ENCODE measurements around the gene SHISAL1.

SHISAL1 gene

DNA sequence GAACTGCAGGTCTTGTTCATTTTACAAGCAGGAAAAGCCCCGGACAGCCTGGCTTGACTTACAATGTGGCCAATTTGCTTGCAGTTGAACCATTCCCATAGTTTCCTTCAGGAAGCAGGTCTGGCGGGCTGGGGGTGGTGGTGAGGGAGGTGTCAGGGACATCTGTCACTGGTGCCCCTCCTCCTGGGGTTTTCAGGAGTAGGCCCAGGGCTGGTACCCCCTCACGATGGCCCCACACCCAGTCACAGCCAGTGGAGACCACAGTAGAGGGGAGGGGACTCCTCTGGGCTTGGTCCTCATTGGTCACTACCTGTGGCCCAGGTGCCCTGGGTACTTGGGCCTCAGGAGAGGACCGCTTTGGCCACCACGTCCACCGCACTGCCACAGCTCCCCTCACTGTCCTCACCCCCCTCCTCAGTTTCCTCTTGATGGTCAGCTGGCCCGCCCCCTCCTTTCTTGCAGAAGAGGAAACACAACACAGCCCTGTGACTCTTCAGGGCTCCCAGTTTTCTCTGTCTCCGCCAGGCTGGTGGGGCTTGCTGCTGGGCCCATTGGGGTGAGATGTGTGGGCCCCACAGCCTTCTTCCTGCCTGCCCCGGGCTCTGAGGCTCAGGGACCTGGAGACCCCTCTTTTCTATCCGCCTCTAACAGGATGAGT lies 39.8 kb upstream of the SHISAL1 start:
- Histone ChIP-seq H3K4me1 (ENCODE audit: insufficient read depth, low read length) (peaks cover 15% of the 10 kb centered on the region; the same call in 1 of the 2 replicates), H3K27me3 (ENCODE audit: insufficient read depth, low read length) (no peaks in the 10 kb centered on the region), H3K4me3 (ENCODE audit: low read length) (no peak overlapping the region), H3K36me3 (ENCODE audit: insufficient read depth, low read depth, low read length) (no peaks in the 10 kb centered on the region), H3K27ac (ENCODE audit: low read length) (no peak overlapping the region), H3K9ac (ENCODE audit: low read depth, low read length) (no peak overlapping the region), H3K9me3 (ENCODE audit: insufficient read depth, low read depth, low read length) (no peaks in the 10 kb centered on the region)

DNA sequence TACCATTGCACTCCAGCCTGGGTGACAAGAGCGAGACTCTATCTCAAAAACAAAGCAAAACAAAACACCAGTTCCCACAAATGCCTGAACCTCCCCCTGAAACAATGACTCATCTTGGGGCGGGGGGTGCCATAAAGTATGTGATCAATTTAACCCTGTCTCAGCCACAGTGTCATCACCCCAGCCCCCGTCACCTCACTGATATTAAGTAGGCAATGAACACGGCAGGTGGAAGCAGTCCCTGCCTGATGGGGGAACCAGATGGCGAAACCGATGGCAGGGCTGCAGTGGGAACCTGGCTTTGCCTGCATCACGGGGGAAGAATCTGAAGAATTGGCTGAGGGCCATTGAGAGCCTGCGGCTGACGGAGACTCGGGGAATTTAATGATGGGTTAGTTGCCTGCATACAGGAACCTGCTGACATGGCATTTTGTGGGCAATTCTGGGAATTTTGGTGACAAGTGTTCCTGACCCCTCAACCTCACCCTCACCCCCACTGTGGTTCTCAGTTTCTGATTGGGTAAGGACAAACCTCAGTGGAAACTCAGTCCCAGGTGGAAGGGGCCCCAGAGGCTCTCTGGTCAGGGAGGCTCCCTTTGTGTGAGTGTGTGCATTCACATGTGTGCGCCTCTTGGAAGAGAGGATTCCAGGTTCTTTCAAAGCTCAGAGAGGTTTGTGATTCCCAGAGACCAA lies 39.1 kb upstream of the SHISAL1 start:
- Histone ChIP-seq H3K9me3 (ENCODE audit: insufficient read depth, low read depth, low read length) (no peaks in the 10 kb centered on the region), H3K27me3 (ENCODE audit: insufficient read depth, low read length) (no peaks in the 10 kb centered on the region), H3K9ac (ENCODE audit: low read depth, low read length) (no peak overlapping the region), H3K36me3 (ENCODE audit: insufficient read depth, low read depth, low read length) (no peaks in the 10 kb centered on the region), H3K4me1 (ENCODE audit: insufficient read depth, low read length) (peaks cover 15% of the 10 kb centered on the region; the same call in 1 of the 2 replicates), H3K4me3 (ENCODE audit: low read length) (no peak overlapping the region), H3K27ac (ENCODE audit: low read length) (no peak overlapping the region)

DNA sequence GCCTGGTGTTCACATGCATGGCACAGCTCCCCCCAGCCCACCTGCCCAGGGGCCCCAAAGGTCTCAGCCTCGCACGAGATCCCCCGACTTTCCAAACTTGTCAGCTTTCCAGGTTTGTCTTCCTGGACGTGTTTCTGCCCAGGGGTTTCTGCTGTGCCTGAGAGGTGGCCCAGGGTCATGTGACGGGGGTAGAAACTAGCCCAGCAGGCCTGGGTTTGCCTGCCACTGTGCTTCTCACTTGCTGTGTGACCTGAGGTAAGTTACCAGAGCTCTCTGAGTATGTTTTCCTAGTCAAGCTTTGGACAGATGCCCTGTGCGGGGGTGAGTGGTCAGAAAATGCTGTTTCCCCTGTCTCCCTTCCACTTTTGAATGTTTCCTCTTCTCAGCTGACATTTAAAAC lies 38.3 kb upstream of the SHISAL1 start:
- no peaks in the 10 kb centered on the region for H3K36me3 ChIP-seq (ENCODE audit: insufficient read depth, low read depth, low read length)
- H3K4me1 ChIP-seq (ENCODE audit: insufficient read depth, low read length), result peaks cover 15% of the 10 kb centered on the region; the same call in 1 of the 2 replicates
- no peaks in the 10 kb centered on the region for H3K27me3 ChIP-seq (ENCODE audit: insufficient read depth, low read length)
- H3K27ac ChIP-seq (ENCODE audit: low read length), result no peak overlapping the region
- no peak overlapping the region for H3K9ac ChIP-seq (ENCODE audit: low read depth, low read length)
- no peak overlapping the region for H3K4me3 ChIP-seq (ENCODE audit: low read length)
- H3K9me3 ChIP-seq (ENCODE audit: insufficient read depth, low read depth, low read length), result no peaks in the 10 kb centered on the region

DNA sequence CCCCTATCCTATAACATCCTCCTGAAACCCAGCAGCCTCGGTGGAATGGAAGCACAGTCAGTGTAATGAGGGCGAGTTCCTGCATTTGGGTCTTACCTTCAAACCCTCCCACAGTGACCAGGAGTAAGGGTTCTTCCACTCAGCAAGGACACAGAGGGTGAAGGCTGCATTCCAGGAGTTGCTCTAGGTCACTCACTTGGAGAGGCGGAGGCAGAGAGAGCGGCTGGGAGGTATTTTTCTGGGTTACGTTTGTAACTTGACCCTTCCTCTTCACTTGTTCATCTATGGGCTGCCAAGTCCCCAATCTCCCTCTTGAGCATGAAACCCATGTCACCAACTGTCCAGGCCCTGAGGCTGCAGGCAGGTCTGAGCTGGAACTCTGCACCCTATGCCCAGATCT lies 36.8 kb upstream of the SHISAL1 start:
- H3K9ac ChIP-seq (ENCODE audit: low read depth, low read length), result no peak overlapping the region
- H3K27ac ChIP-seq (ENCODE audit: low read length), result no peak overlapping the region
- H3K27me3 ChIP-seq (ENCODE audit: insufficient read depth, low read length), result no peaks in the 10 kb centered on the region
- H3K9me3 ChIP-seq (ENCODE audit: insufficient read depth, low read depth, low read length), result no peaks in the 10 kb centered on the region
- H3K4me3 ChIP-seq (ENCODE audit: low read length), result no peak overlapping the region
- no peaks in the 10 kb centered on the region for H3K36me3 ChIP-seq (ENCODE audit: insufficient read depth, low read depth, low read length)
- peaks cover 15% of the 10 kb centered on the region; the same call in 1 of the 2 replicates for H3K4me1 ChIP-seq (ENCODE audit: insufficient read depth, low read length)

DNA sequence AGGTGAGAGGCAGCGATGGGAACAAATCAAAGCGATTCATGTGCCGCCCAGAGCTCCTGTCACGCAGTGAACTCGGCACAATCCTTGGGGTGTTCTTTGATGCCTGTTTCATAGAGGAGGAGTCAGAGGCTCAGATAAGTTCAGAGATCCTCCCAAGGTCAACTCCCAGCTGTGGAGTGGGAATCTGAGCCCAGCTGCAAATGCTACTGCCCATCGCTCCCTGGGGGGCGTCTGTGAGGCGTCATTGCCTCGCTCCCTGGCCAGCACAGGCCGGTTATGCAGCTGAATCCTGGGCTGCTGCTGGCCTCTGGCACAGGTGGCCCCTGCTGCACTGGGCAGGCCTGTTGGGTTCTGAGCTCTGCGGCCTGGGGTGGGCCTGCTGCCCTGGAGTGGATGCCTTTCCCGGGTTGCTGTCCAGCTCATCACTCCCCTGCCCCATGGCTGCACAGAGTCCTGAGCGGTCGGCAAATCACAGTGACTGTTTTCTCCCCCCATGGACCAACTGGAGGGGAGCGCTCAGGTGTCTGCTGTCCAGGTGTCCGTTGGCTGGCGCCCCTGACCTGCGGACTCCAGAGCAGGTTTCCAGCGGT lies 36.3 kb upstream of the SHISAL1 start:
- no peaks in the 10 kb centered on the region for H3K9me3 ChIP-seq (ENCODE audit: insufficient read depth, low read depth, low read length)
- H3K27ac ChIP-seq (ENCODE audit: low read length), result no peak overlapping the region
- no peak overlapping the region for H3K9ac ChIP-seq (ENCODE audit: low read depth, low read length)
- H3K27me3 ChIP-seq (ENCODE audit: insufficient read depth, low read length), result no peaks in the 10 kb centered on the region
- no peaks in the 10 kb centered on the region for H3K36me3 ChIP-seq (ENCODE audit: insufficient read depth, low read depth, low read length)
- H3K4me1 ChIP-seq (ENCODE audit: insufficient read depth, low read length), result peaks cover 15% of the 10 kb centered on the region; the same call in 1 of the 2 replicates
- no peak overlapping the region for H3K4me3 ChIP-seq (ENCODE audit: low read length)

DNA sequence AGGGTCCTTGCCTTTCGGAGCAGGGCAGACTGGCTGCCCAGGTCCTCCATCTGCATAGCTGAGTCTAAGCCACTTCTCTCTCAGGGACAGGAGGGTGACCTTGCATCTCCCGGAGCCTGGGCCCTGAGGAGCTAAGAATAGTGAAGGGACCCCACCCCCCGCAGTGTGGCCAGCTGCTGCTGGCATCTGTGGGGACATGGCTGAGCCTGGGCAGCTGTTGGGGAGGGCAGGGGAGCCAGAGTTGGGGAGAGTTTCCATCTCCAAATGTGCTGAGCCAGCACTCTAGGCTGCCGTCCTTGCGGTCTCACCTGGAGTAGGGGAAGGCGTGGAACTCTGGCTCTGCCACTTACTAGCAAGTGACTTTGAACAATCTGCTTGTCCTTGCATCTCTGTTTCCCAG lies 34.8 kb upstream of the SHISAL1 start:
- no peaks in the 10 kb centered on the region for H3K27me3 ChIP-seq (ENCODE audit: insufficient read depth, low read length)
- no peak overlapping the region for H3K27ac ChIP-seq (ENCODE audit: low read length)
- peaks cover 9% of the 10 kb centered on the region; the same call in 1 of the 2 replicates for H3K4me1 ChIP-seq (ENCODE audit: insufficient read depth, low read length)
- H3K36me3 ChIP-seq (ENCODE audit: insufficient read depth, low read depth, low read length), result no peaks in the 10 kb centered on the region
- no peak overlapping the region for H3K4me3 ChIP-seq (ENCODE audit: low read length)
- H3K9ac ChIP-seq (ENCODE audit: low read depth, low read length), result no peak overlapping the region
- no peaks in the 10 kb centered on the region for H3K9me3 ChIP-seq (ENCODE audit: insufficient read depth, low read depth, low read length)

DNA sequence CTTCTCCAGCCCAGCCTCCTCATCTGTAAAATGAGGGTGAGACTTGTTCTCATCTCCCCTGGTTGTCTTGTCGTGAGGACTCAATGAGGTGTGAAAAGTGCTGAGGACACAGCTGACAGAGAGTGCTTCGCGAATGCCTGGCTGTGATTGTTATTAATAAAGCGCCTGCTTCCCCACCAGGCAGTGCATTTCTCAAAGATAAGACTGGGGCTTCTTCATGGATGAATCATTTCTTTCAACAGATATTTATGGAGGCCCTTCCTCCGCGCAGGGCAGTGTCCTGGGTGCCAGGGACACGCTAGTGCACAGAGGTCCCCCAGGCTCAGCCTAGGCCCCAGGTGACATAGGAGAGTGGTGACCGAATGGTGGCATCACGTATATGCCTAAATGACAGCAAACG lies 34.3 kb upstream of the SHISAL1 start:
- no peak overlapping the region for H3K4me3 ChIP-seq (ENCODE audit: low read length)
- no peaks in the 10 kb centered on the region for H3K9me3 ChIP-seq (ENCODE audit: insufficient read depth, low read depth, low read length)
- no peaks in the 10 kb centered on the region for H3K27me3 ChIP-seq (ENCODE audit: insufficient read depth, low read length)
- peaks cover 5% of the 10 kb centered on the region; the same call in 1 of the 2 replicates for H3K4me1 ChIP-seq (ENCODE audit: insufficient read depth, low read length)
- no peak overlapping the region for H3K9ac ChIP-seq (ENCODE audit: low read depth, low read length)
- H3K36me3 ChIP-seq (ENCODE audit: insufficient read depth, low read depth, low read length), result no peaks in the 10 kb centered on the region
- no peak overlapping the region for H3K27ac ChIP-seq (ENCODE audit: low read length)

DNA sequence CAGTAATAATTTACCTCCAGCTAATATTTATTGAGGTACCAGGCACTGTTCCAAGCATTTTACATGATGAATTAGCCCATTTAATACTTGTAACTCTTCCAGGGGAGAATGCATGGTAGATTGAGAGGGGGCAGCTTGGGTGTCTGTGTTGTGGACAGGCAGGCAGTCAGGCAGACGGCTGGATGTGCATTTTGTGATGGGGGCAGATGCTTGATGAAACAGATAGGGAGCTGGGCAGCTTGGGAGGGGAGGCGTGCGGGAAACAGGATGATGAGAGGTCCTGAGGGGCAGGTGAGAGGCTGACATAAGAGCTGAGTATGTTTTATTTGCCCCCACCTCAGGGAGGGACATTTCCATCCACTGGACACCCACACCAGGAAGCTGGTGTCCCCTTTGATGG lies 33.1 kb upstream of the SHISAL1 start:
- Histone ChIP-seq H3K27ac (ENCODE audit: low read length) (no peak overlapping the region), H3K27me3 (ENCODE audit: insufficient read depth, low read length) (no peaks in the 10 kb centered on the region), H3K36me3 (ENCODE audit: insufficient read depth, low read depth, low read length) (no peaks in the 10 kb centered on the region), H3K4me3 (ENCODE audit: low read length) (no peak overlapping the region), H3K4me1 (ENCODE audit: insufficient read depth, low read length) (0 out of 2 replicates have a peak, but pooled peaks cover 6% of the 10 kb centered on the region), H3K9ac (ENCODE audit: low read depth, low read length) (no peak overlapping the region), H3K9me3 (ENCODE audit: insufficient read depth, low read depth, low read length) (no peaks in the 10 kb centered on the region)

DNA sequence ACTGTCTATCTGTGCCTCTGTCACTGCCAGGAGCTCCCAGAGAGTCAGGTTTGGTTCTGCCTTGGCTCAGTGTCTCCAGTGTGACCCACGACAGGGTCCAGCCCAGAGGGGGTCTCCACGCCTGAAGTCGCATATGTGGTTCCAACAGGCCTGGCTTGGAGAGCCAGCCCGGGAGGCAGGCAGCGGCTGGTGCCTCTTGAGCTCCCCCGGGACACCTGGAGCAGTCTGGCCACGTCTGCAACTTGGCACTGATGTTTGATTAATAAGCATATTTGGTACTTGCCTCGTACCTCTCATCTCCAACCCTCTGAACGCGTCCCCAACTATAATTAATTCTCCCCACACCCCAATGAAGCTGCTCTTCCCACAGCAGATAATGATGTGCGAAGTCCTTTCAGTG lies 31.7 kb upstream of the SHISAL1 start:
- Histone ChIP-seq H3K9me3 (ENCODE audit: insufficient read depth, low read depth, low read length) (no peaks in the 10 kb centered on the region), H3K36me3 (ENCODE audit: insufficient read depth, low read depth, low read length) (no peaks in the 10 kb centered on the region), H3K27ac (ENCODE audit: low read length) (no peak overlapping the region), H3K27me3 (ENCODE audit: insufficient read depth, low read length) (no peaks in the 10 kb centered on the region), H3K4me1 (ENCODE audit: insufficient read depth, low read length) (0 out of 2 replicates have a peak, but pooled peaks cover 6% of the 10 kb centered on the region), H3K9ac (ENCODE audit: low read depth, low read length) (no peak overlapping the region), H3K4me3 (ENCODE audit: low read length) (no peak overlapping the region)

DNA sequence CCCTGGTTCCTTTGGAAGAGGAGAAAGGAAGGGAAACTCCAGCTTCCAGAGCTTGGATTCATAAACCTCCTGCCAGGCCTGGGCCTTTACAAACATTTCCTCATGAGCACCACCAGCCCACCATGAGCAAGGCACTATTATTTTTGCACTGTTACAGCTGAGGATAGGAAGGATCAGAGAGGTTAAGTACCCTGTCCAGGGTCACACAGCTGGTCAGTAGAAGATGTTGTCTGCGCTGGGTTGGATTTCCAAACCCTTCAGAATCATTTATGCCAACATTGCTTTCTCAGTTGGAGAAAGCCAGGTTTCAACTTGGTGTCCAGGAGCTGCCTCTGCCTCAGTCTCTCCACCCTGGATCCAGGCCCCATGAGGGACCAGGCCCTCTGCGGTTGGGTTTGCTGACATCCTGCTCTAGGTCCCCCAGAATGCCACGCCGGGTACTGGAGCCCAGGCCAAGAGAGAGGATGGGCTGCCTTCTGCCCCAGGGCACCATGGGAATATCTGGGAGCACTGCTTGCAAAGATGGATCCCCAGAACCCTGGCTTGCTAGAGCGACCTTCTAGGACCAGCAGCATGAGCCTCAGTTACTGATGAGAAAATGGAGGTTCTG lies 29.7 kb upstream of the SHISAL1 start:
- Histone ChIP-seq H3K9me3 (ENCODE audit: insufficient read depth, low read depth, low read length) (no peaks in the 10 kb centered on the region), H3K27me3 (ENCODE audit: insufficient read depth, low read length) (peaks cover 4% of the 10 kb centered on the region; the same call in 1 of the 2 replicates)

DNA sequence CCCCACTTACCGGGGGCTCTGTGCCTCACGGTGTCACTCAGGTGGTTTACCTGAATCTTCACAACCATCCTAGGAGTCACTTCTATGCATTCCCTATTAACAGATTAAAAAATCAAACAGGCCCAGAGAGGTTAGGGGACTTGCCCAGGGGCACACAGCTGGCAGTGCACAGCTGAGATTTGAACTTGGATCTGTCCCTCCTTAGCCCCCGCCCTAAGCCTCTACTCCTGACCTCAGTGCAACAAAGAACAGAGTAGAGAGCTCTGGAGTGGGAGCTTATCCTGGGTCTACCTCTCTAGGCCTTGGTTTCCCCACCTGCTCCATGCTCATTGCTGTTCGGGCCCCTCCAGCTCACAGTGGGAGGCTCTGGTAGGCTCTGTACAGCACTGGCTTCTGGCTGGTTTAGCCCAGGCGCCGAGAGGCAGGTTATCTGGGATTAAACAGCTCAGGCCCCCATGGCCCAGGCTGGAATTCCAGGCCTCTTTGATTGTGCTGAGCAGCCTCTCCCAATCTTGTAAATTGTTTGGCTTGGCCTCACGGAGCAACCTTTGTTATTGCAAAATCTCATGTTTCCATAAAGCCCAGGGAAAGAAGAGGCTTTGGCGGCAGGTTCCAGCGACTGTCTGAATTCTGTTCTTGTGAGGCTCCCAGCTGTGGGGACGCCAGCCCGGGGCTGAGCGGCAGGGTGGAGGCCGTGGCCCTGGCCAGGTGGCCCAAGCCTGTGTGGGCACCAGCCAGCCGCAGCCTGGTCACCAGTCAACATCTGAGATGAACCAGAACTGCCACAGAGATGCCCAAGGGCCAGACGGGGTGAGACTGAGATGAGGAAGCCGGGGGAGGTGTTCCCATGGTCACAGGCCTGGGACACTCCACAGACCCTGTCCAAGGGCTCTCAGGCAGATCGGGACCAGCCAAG lies 28.9 kb upstream of the SHISAL1 start:
- no peaks in the 10 kb centered on the region for H3K36me3 ChIP-seq (ENCODE audit: insufficient read depth, low read depth, low read length)
- H3K27me3 ChIP-seq (ENCODE audit: insufficient read depth, low read length), result peaks cover 12% of the 10 kb centered on the region
- no peak overlapping the region for H3K9ac ChIP-seq (ENCODE audit: low read depth, low read length)
- H3K4me3 ChIP-seq (ENCODE audit: low read length), result no peak overlapping the region
- H3K9me3 ChIP-seq (ENCODE audit: insufficient read depth, low read depth, low read length), result no peaks in the 10 kb centered on the region
- H3K4me1 ChIP-seq (ENCODE audit: insufficient read depth, low read length), result peaks cover 13% of the 10 kb centered on the region; the same call in 1 of the 2 replicates
- no peak overlapping the region for H3K27ac ChIP-seq (ENCODE audit: low read length)

More for the DNA sequence above, 29.7 kb upstream of the SHISAL1 start:
- peaks cover 10% of the 10 kb centered on the region; the same call in 1 of the 2 replicates for H3K4me1 ChIP-seq (ENCODE audit: insufficient read depth, low read length)
- no peak overlapping the region for H3K9ac ChIP-seq (ENCODE audit: low read depth, low read length)
- no peaks in the 10 kb centered on the region for H3K36me3 ChIP-seq (ENCODE audit: insufficient read depth, low read depth, low read length)
- no peak overlapping the region for H3K4me3 ChIP-seq (ENCODE audit: low read length)
- no peak overlapping the region for H3K27ac ChIP-seq (ENCODE audit: low read length)

Data from iPS-20b (cell line).